Thymus (tissue), 11 donors: ENCODE measurements around the gene PPP1R3C. TPM values are rescaled to one million over a fixed set of nuclear protein-coding genes. Genes with fewer than 3 reads are reported as not detected.

Experiments used
- DNase-seq, 9 donors: peaks; one replicate each; pipeline ENCODE4 v3.0.0-alpha.2; 2013; ENCODE audit warnings: low spot score in 9 of 9, low read depth in 6 of 9, missing footprints in 1 of 9
- H3K27ac ChIP-seq, 2 donors: one replicate each; pipeline ENCODE4 v1.5.1; 2013; ENCODE audit warnings: control low read depth in 1 of 2, low read depth in 1 of 2, low read length in 1 of 2, mild to moderate bottlenecking in 1 of 2, moderate library complexity in 1 of 2
- H3K27me3 ChIP-seq, 2 donors: one replicate each; pipeline ENCODE4 v1.5.1; 2013; ENCODE audit warnings: low read length in 1 of 2; ENCODE audit not compliant: control insufficient read depth in 2 of 2, insufficient read depth in 1 of 2
- H3K36me3 ChIP-seq, 2 donors: one replicate each; pipeline ENCODE4 v1.5.1; 2013; ENCODE audit warnings: low read length in 1 of 2, mild to moderate bottlenecking in 1 of 2, moderate library complexity in 1 of 2; ENCODE audit not compliant: control insufficient read depth in 2 of 2, insufficient read depth in 2 of 2
- H3K4me1 ChIP-seq, 2 donors: one replicate each; pipeline ENCODE4 v1.5.1; 2013; ENCODE audit warnings: low read length in 2 of 2; ENCODE audit not compliant: control insufficient read depth in 2 of 2, insufficient read depth in 2 of 2
- H3K4me3 ChIP-seq, 2 donors: one replicate each; pipeline ENCODE4 v1.5.1; 2013; ENCODE audit warnings: low read length in 2 of 2, control low read depth in 1 of 2, mild to moderate bottlenecking in 1 of 2
- H3K9me3 ChIP-seq, 2 donors: one replicate each; pipeline ENCODE4 v1.5.1; 2013; ENCODE audit warnings: low read length in 1 of 2, mild to moderate bottlenecking in 1 of 2; ENCODE audit not compliant: control insufficient read depth in 2 of 2, insufficient read depth in 1 of 2
- WGBS: extraction: QIAGEN DNeasy Blood & Tissue Kit; methylation state at CpG from one replicate; pipeline ENCODE4 v1.1.7; 2013; 5-methylcytosine and 5-hydroxymethylcytosine counted together
- polyA plus RNA-seq: library from polyadenylated mRNA; stranded (reverse); fragments of 200-250 nt; gene quantifications from one replicate; pipeline ENCODE4 v1.2.3, GENCODE V29; 2013
- total RNA-seq: library from RNA; stranded (reverse); fragments of 120-200 nt; gene quantifications from one replicate; pipeline ENCODE4 v1.2.4, GENCODE V29; 2013
- donor health status: healthy.

The PPP1R3C gene
- total and polyA plus RNA-seq, 2 donors: 1.2 to 1.7 TPM

DNA sequence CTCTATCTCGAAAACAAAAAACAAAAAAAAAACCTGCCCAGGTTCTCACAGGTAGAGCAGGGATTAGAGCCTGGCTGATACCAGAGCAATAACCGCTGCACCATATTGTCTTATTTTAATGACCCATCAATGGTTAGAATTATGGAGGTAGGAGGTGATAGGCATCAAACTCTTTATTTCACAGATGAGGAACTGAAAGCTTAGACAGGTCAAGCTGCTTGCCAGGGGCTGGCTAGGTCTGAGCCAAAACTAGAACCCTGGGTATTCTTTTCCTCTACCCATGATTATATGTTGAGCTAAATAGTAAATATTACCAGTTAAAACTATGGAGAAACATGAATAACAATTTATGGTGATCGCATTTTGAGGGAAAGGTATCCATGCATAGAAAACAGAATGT is 2.0 kb upstream of the PPP1R3C start:
- Histone ChIP-seq H3K36me3 (no peaks in the 10 kb centered on the region), H3K4me3 (no peak overlapping the region), H3K9me3 (peaks cover 0 to 6% of the 10 kb centered on the region in 2 donors), H3K27ac (no peak overlapping the region), H3K4me1 (peaks cover 10 to 11% of the 10 kb centered on the region in 2 donors), H3K27me3 (peaks cover 24 to 38% of the 10 kb centered on the region in 2 donors)
- no peak for DNase-seq
- 94% methylated on average over 3 of the region's 3 CpGs for WGBS

DNA sequence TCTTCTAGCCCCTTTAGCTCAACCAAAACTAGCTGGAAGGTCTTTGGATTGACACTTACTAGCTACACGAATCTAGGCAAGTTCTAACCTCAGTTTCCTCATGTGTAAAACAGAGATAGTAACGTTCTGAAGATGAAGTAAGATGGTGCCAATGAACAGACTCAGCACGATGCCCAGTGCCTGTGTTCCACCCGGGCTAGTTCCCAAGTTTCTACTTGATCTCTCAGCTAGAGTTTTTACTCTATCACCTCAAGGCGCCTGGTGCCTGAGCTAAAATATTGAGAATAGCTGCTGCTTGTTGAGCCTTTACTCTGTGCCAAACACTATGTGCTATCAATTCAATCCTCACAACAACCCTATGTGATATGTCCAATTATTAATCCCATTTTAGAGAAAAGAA is 1.4 kb upstream of the PPP1R3C start:
- DNase-seq: no peak
- Histone ChIP-seq H3K9me3 (peaks cover 0 to 6% of the 10 kb centered on the region in 2 donors), H3K4me3 (no peak overlapping the region), H3K27me3 (peaks cover 24 to 40% of the 10 kb centered on the region in 2 donors), H3K27ac (no peak overlapping the region), H3K36me3 (no peaks in the 10 kb centered on the region), H3K4me1 (peaks cover 10 to 11% of the 10 kb centered on the region in 2 donors)
- 85% methylated on average over 5 of the region's 5 CpGs for WGBS

- peaks cover 10 to 11% of the 10 kb centered on the region in 2 donors for H3K4me1 ChIP-seq
- H3K4me3 ChIP-seq: no peak overlapping the region
- H3K36me3 ChIP-seq: no peaks in the 10 kb centered on the region
- peaks cover 24 to 40% of the 10 kb centered on the region in 2 donors for H3K27me3 ChIP-seq
- 95% methylated on average over 10 of the region's 10 CpGs for WGBS
- no peak for DNase-seq
- peaks cover 0 to 6% of the 10 kb centered on the region in 2 donors for H3K9me3 ChIP-seq
- no peak overlapping the region for H3K27ac ChIP-seq
Observed at GRCh38 chr10:91630625-91631024, 2.2 kb downstream of the PPP1R3C start.

GRCh38 chr10:91629715-91630549 is 2.9 kb downstream of the PPP1R3C start:
- peaks cover 0 to 6% of the 10 kb centered on the region in 2 donors for H3K9me3 ChIP-seq
- H3K4me1 ChIP-seq: peaks cover 10 to 11% of the 10 kb centered on the region in 2 donors
- 98% methylated on average over 11 of the region's 11 CpGs for WGBS
- peaks cover 24 to 39% of the 10 kb centered on the region in 2 donors for H3K27me3 ChIP-seq
- no peak overlapping the region for H3K27ac ChIP-seq
- no peaks in the 10 kb centered on the region for H3K36me3 ChIP-seq
- no peak overlapping the region for H3K4me3 ChIP-seq
- DNase-seq: no peak

DNA sequence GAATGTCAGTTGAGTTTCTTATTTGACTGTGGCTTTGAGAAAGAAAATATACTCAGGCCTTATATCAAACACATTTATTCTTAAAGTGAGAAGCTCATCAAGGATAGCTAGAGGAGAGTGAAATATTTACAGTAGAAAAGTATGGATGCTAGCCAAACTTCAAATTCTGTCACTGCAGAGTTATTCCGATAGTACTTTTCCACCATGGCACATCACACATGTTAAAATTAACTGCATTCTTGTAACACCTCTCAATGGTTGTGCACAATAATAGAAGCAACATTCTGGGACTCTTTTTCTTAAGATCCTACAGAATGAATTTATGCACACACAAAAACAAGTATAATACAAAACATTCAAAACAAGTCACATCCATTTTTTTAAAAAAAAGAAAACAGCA is 4.5 kb downstream of the PPP1R3C start:
- 97% methylated on average over 1 of the region's 1 CpG for WGBS
- H3K27ac ChIP-seq: no peak overlapping the region
- no peak overlapping the region for H3K4me3 ChIP-seq
- H3K9me3 ChIP-seq: peaks cover 0 to 6% of the 10 kb centered on the region in 2 donors
- no peaks in the 10 kb centered on the region for H3K36me3 ChIP-seq
- H3K4me1 ChIP-seq: peaks cover 7 to 10% of the 10 kb centered on the region in 2 donors
- no peak for DNase-seq
- peaks cover 14 to 26% of the 10 kb centered on the region in 2 donors for H3K27me3 ChIP-seq

DNA sequence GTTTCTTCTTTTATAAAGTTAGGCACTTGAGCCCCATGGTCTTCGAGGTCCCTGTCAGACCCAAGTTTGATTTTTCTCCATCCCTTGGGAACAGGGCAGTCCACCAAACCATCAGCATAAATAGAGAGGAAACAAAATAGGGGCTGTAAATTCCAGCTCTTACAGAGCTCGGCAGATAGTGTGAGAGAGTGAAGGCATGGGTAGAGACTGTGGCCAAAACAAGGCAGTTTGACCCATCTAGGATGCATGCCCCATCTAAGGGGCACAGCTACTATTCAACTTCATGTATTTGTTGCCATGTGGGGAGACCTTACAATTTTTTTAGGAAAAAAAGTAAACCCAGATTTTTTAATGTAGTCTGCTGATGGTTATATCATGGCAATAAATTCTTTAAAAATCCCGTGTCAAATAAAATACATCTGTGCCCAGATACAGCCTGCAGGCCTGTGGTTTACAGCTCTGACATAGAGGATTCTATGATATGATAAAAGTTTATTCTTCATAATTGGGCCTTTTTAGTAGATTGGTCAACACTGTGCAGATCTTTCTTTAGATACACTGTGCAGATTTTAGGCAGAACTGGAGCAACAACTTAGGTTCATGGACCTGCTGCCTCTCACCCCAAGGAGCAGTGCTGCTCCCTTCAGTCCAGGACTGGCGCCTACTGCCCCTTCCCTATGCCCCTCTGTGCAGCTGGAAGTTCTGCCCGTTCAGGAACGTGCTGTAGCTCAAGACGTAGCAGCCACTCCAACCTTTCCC is 5.3 kb downstream of the PPP1R3C start:
- H3K27me3 ChIP-seq: peaks cover 6 to 18% of the 10 kb centered on the region in 2 donors
- H3K4me3 ChIP-seq: no peak overlapping the region
- DNase-seq: no peak
- H3K9me3 ChIP-seq: no peaks in the 10 kb centered on the region
- H3K4me1 ChIP-seq: peaks cover 0 to 2% of the 10 kb centered on the region in 2 donors
- H3K36me3 ChIP-seq: no peaks in the 10 kb centered on the region
- no peak overlapping the region for H3K27ac ChIP-seq
- WGBS: 89% methylated on average over 7 of the region's 7 CpGs

- Histone ChIP-seq H3K27ac (no peak overlapping the region), H3K27me3 (peaks cover under 1 to 12% of the 10 kb centered on the region in 2 donors), H3K4me3 (no peak overlapping the region), H3K4me1 (no peaks in the 10 kb centered on the region), H3K36me3 (no peaks in the 10 kb centered on the region), H3K9me3 (no peaks in the 10 kb centered on the region)
- WGBS: 99% methylated on average over 2 of the region's 2 CpGs
- DNase-seq: no peak
Observed at GRCh38 chr10:91626936-91627335, 5.9 kb downstream of the PPP1R3C start.

- H3K27ac ChIP-seq: no peak overlapping the region
- H3K4me1 ChIP-seq: no peaks in the 10 kb centered on the region
- H3K9me3 ChIP-seq: no peaks in the 10 kb centered on the region
- H3K36me3 ChIP-seq: no peaks in the 10 kb centered on the region
- H3K4me3 ChIP-seq: no peak overlapping the region
- H3K27me3 ChIP-seq: no peaks in the 10 kb centered on the region
- DNase-seq: no peak
Observed at GRCh38 chr10:91624633-91625032, 8.2 kb downstream of the PPP1R3C start.

- Histone ChIP-seq H3K4me1 (no peaks in the 10 kb centered on the region), H3K4me3 (no peak overlapping the region), H3K27me3 (no peaks in the 10 kb centered on the region), H3K9me3 (no peaks in the 10 kb centered on the region), H3K27ac (no peak overlapping the region), H3K36me3 (no peaks in the 10 kb centered on the region)
- DNase-seq: no peak
- WGBS: 98% methylated on average over 1 of the region's 1 CpG
Observed at GRCh38 chr10:91622601-91623000, 10.3 kb downstream of the PPP1R3C start.
